ENCODE results near the gene CACNG1. TPM values are rescaled to one million over a fixed set of nuclear protein-coding genes. Genes with fewer than 3 reads are reported as not detected.

Gene CACNG1
- polyA plus RNA-seq, 3 donors = not detected

DNA sequence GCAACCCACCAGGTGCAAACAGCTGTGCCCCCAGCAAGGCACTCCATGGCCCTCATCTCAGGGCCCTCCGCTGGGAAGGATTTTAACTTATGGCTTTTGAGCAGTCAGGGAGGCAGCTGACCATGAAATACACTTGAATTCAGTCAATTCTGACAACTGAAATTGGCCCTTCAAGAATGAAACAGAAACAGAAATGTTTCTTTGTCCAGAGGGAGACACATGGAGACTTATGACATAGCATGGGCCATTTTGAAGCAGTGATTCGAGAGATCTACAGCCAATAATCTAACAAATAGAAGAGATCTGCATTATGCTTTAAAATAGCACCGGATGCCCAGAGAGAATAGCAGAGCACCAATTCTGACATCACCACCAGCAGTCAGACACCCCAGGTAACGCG lies 7.5 kb downstream of the CACNG1 start:
- H3K27me3 Mint-ChIP-seq (ENCODE audit: low read depth in 3 of 3) = peaks cover 0 to 2% (median 0%) of the 10 kb centered on the region in 3 donors
- intact Hi-C loops (cut with micrococcal nuclease) = no loop called here
- no peaks in the 10 kb centered on the region for H3K4me1 ChIP-seq (ENCODE audit: control insufficient read depth in 1 of 2, insufficient read depth in 2 of 2, low read length in 2 of 2)
- DNase-seq = no peak
- TF ChIP-seq, protein P1, sequence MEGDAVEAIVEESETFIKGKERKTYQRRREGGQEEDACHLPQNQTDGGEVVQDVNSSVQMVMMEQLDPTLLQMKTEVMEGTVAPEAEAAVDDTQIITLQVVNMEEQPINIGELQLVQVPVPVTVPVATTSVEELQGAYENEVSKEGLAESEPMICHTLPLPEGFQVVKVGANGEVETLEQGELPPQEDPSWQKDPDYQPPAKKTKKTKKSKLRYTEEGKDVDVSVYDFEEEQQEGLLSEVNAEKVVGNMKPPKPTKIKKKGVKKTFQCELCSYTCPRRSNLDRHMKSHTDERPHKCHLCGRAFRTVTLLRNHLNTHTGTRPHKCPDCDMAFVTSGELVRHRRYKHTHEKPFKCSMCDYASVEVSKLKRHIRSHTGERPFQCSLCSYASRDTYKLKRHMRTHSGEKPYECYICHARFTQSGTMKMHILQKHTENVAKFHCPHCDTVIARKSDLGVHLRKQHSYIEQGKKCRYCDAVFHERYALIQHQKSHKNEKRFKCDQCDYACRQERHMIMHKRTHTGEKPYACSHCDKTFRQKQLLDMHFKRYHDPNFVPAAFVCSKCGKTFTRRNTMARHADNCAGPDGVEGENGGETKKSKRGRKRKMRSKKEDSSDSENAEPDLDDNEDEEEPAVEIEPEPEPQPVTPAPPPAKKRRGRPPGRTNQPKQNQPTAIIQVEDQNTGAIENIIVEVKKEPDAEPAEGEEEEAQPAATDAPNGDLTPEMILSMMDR (IDR thresholded peaks at IDR 0.05) = no peak
- H3K27ac ChIP-seq (ENCODE audit: low read depth in 1 of 2, low read length in 2 of 2) = no peak overlapping the region
- no peaks in the 10 kb centered on the region for H3K4me1 Mint-ChIP-seq
- WGBS (ENCODE audit: insufficient coverage) = 100% methylated on average over 1 of the region's 5 CpGs
- H3K27ac Mint-ChIP-seq = no peak overlapping the region
- H3K36me3 Mint-ChIP-seq = no peaks in the 10 kb centered on the region
- H3K9ac ChIP-seq (ENCODE audit: insufficient read depth, low read length, poor library complexity, severe bottlenecking) = no peak overlapping the region
- no peak overlapping the region for H3K4me3 Mint-ChIP-seq
- no peak overlapping the region for H3K4me2 ChIP-seq (replicated peaks; ENCODE audit: extremely low read depth, low read length, poor library complexity, severe bottlenecking)
- no peak overlapping the region for H2AFZ ChIP-seq (ENCODE audit: insufficient read depth, low read depth, low read length, poor library complexity, severe bottlenecking)
- H3K36me3 ChIP-seq (replicated peaks in 1 of 2; ENCODE audit: control insufficient read depth in 1 of 2, insufficient read depth in 2 of 2, low read length in 2 of 2) = no peaks in the 10 kb centered on the region
- H3K4me3 ChIP-seq (replicated peaks in 1 of 3; ENCODE audit: low read depth in 2 of 3, low read length in 3 of 3) = no peak overlapping the region
- H3K79me2 ChIP-seq (ENCODE audit: insufficient read depth, low read length) = no peaks in the 10 kb centered on the region
- no peaks in the 10 kb centered on the region for H3K27me3 ChIP-seq (ENCODE audit: control insufficient read depth in 2 of 2, insufficient read depth in 2 of 2, low read length in 2 of 2)
- peaks cover 13 to 20% of the 10 kb centered on the region in 2 donors for H3K9me3 ChIP-seq (replicated peaks in 1 of 2; ENCODE audit: control insufficient read depth in 1 of 2, insufficient read depth in 1 of 2, low read length in 2 of 2)
- H4K20me1 ChIP-seq (ENCODE audit: insufficient read depth, low read length) = no peaks in the 10 kb centered on the region
- H3K9me3 Mint-ChIP-seq = peaks cover 12 to 29% (median 28%) of the 10 kb centered on the region in 7 donors

DNA sequence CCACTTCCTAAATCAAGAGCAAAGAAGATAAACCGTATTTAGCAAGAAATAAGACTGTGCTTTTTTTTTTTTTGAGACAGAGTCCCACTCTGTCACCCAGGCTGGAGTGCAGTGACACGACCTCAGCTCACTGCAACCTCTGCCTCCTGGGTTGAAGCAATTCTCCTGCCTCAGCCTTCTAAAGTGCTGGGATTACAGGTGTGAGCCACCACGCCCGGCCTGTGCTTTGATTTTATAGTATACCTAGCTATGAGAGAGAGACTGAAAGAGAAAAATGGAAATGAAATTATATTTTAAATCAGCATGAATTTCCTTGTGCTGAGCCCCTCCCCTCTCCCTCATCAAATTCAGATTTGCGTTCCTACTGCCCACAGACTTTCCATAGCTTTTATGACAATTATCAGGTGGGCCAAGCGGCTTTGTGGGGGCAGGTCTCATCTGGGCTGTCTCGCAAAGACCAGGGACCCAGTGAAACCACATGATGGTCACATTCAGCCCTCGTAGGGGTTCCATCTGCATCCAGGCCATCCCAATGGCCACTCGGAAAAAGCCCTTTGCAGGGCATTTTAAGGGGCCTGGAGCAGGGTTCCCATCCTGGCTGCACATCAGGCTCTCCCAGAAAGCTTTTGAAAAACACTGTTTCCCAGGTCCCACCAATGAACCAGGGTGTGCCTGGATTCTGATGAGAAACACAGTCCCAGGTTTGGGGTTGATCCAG lies 8.5 kb downstream of the CACNG1 start:
- no peak overlapping the region for H3K9ac ChIP-seq (ENCODE audit: insufficient read depth, low read length, poor library complexity, severe bottlenecking)
- no peak for DNase-seq
- no peaks in the 10 kb centered on the region for H3K79me2 ChIP-seq (ENCODE audit: insufficient read depth, low read length)
- peaks cover 13 to 17% of the 10 kb centered on the region in 2 donors for H3K9me3 ChIP-seq (replicated peaks in 1 of 2; ENCODE audit: control insufficient read depth in 1 of 2, insufficient read depth in 1 of 2, low read length in 2 of 2)
- H3K4me2 ChIP-seq (replicated peaks; ENCODE audit: extremely low read depth, low read length, poor library complexity, severe bottlenecking) = no peak overlapping the region
- 89% methylated on average over 5 of the region's 9 CpGs for WGBS (ENCODE audit: insufficient coverage)
- Mint-ChIP-seq H3K4me3 (no peak overlapping the region), H3K27me3 (ENCODE audit: low read depth in 3 of 3) (no peaks in the 10 kb centered on the region), H3K4me1 (no peaks in the 10 kb centered on the region), H3K27ac (no peak overlapping the region), H3K36me3 (no peaks in the 10 kb centered on the region), H3K9me3 (peaks cover 10 to 23% (median 21%) of the 10 kb centered on the region in 7 donors)
- no peaks in the 10 kb centered on the region for H3K36me3 ChIP-seq (replicated peaks in 1 of 2; ENCODE audit: control insufficient read depth in 1 of 2, insufficient read depth in 2 of 2, low read length in 2 of 2)
- H3K27ac ChIP-seq (ENCODE audit: low read depth in 1 of 2, low read length in 2 of 2) = no peak overlapping the region
- no peak overlapping the region for H2AFZ ChIP-seq (ENCODE audit: insufficient read depth, low read depth, low read length, poor library complexity, severe bottlenecking)
- H3K4me3 ChIP-seq (replicated peaks in 1 of 3; ENCODE audit: low read depth in 2 of 3, low read length in 3 of 3) = no peak overlapping the region
- TF ChIP-seq, protein P1 (IDR thresholded peaks at IDR 0.05) = no peak
- H3K27me3 ChIP-seq (ENCODE audit: control insufficient read depth in 2 of 2, insufficient read depth in 2 of 2, low read length in 2 of 2) = no peaks in the 10 kb centered on the region
- H3K4me1 ChIP-seq (ENCODE audit: control insufficient read depth in 1 of 2, insufficient read depth in 2 of 2, low read length in 2 of 2) = no peaks in the 10 kb centered on the region
- intact Hi-C loops (cut with micrococcal nuclease) = no loop called here
- no peaks in the 10 kb centered on the region for H4K20me1 ChIP-seq (ENCODE audit: insufficient read depth, low read length)

Data from CD14-positive monocyte (primary cell).